Neuronal stem cell (in vitro differentiated cells): ENCODE measurements around the gene REC8.
A peak's percentile ranks its signal among the peaks of the same experiment; 100 is the strongest.

Experiments used
- DNase-seq: peaks from one replicate; pipeline ENCODE4 v3.0.0-alpha.2; 2013; ENCODE audit warnings: low spot score
- H2AFZ ChIP-seq: one replicate; pipeline ENCODE4 v1.6.1; 2013; ENCODE audit warnings: mild to moderate bottlenecking, low read length, inconsistent platforms
- H2AK5ac ChIP-seq: 2 replicates; pipeline ENCODE4 v1.6.1; 2013; ENCODE audit warnings: low read depth, mild to moderate bottlenecking, inconsistent platforms, low read length, moderate library complexity, mixed read lengths
- H2BK120ac ChIP-seq: 2 replicates; pipeline ENCODE4 v1.6.1; 2013; ENCODE audit warnings: low read depth, mild to moderate bottlenecking, inconsistent platforms, low read length, moderate library complexity, mixed read lengths
- H2BK12ac ChIP-seq: one replicate; pipeline ENCODE4 v1.6.1; 2013; ENCODE audit warnings: low read length, inconsistent platforms
- H2BK15ac ChIP-seq: 2 replicates; pipeline ENCODE4 v1.6.1; 2013; ENCODE audit warnings: mild to moderate bottlenecking, low read length, inconsistent platforms, mixed read lengths
- H2BK5ac ChIP-seq: one replicate; pipeline ENCODE4 v1.6.1; 2013; ENCODE audit warnings: inconsistent platforms, mild to moderate bottlenecking, low read length, moderate library complexity
- H3K14ac ChIP-seq: one replicate; pipeline ENCODE4 v1.6.1; 2013; ENCODE audit warnings: low read length, inconsistent platforms
- H3K18ac ChIP-seq: 2 replicates; pipeline ENCODE4 v1.6.1; 2013; ENCODE audit warnings: low read length, inconsistent platforms
- H3K23ac ChIP-seq: 2 replicates; pipeline ENCODE4 v1.6.1; 2013; ENCODE audit warnings: low read depth, mild to moderate bottlenecking, mixed read lengths, low read length, inconsistent platforms; ENCODE audit not compliant: poor library complexity
- H3K27ac ChIP-seq: replicated peaks from 3 replicates; pipeline ENCODE4 v1.5.1; 2013; ENCODE audit warnings: low read length, inconsistent platforms
- H3K27me3 ChIP-seq, 3 experiments: 2 replicates each; pipeline ENCODE4 v1.6.1; 2013; ENCODE audit warnings: low read length in 3 of 3, mild to moderate bottlenecking in 2 of 3, inconsistent platforms in 1 of 3, low read depth in 1 of 3, mixed read lengths in 1 of 3, moderate library complexity in 1 of 3; ENCODE audit not compliant: control insufficient read depth in 3 of 3, insufficient read depth in 3 of 3
- H3K36me3 ChIP-seq, 2 donors: replicated peaks in 1 of 2; 2 replicates each; pipeline ENCODE4 v1.6.1; 2013; ENCODE audit warnings: low read length in 2 of 2; ENCODE audit not compliant: control insufficient read depth in 2 of 2, insufficient read depth in 2 of 2
- H3K4ac ChIP-seq: 2 replicates; pipeline ENCODE4 v1.6.1; 2013; ENCODE audit warnings: inconsistent platforms, mild to moderate bottlenecking, low read length, moderate library complexity
- H3K4me1 ChIP-seq, 2 donors: 1 replicate in 1 of 2; 2 replicates in 1 of 2; pipeline ENCODE4 v1.6.1; 2013; ENCODE audit warnings: low read length in 2 of 2, low read depth in 1 of 2; ENCODE audit not compliant: control insufficient read depth in 2 of 2, insufficient read depth in 1 of 2
- H3K4me2 ChIP-seq: one replicate; pipeline ENCODE4 v1.6.1; 2013; ENCODE audit warnings: mild to moderate bottlenecking, low read length, inconsistent platforms; ENCODE audit not compliant: insufficient read depth, poor library complexity, severe bottlenecking
- H3K4me3 ChIP-seq, 2 donors: 2 replicates each; pipeline ENCODE4 v1.5.1; 2013; ENCODE audit warnings: low read length in 2 of 2, mild to moderate bottlenecking in 2 of 2, inconsistent platforms in 1 of 2, moderate library complexity in 1 of 2
- H3K79me1 ChIP-seq: one replicate; pipeline ENCODE4 v1.6.1; 2013; ENCODE audit warnings: low read depth, mild to moderate bottlenecking, inconsistent platforms, low read length, moderate library complexity
- H3K9ac ChIP-seq: one replicate; pipeline ENCODE4 v1.6.1; 2013; ENCODE audit warnings: mild to moderate bottlenecking, low read depth, low read length, inconsistent platforms; ENCODE audit not compliant: poor library complexity
- H3K9me3 ChIP-seq, 2 donors: replicated peaks in 1 of 2; 2 replicates each; pipeline versions ENCODE3 to v1.6.1; 2013; ENCODE audit warnings: low read length in 2 of 2, mild to moderate bottlenecking in 2 of 2, inconsistent platforms in 1 of 2, low read depth in 1 of 2, mixed read lengths in 1 of 2, moderate library complexity in 1 of 2; ENCODE audit not compliant: control insufficient read depth in 2 of 2, insufficient read depth in 1 of 2
- H4K8ac ChIP-seq: one replicate; pipeline ENCODE4 v1.6.1; 2013; ENCODE audit warnings: low read depth, mild to moderate bottlenecking, inconsistent platforms, low read length, moderate library complexity
- H4K91ac ChIP-seq: one replicate; pipeline ENCODE4 v1.6.1; 2013; ENCODE audit warnings: low read length, low read depth, mild to moderate bottlenecking, inconsistent platforms; ENCODE audit not compliant: poor library complexity
- WGBS, 2 donors: extraction: QIAGEN DNeasy Blood & Tissue Kit; methylation state at CpG; one replicate each; pipeline ENCODE4 v1.1.7; 2013; ENCODE audit warnings: missing lambda C conversion rate in 2 of 2, mixed read lengths in 1 of 2; ENCODE audit not compliant: insufficient read length in 2 of 2, insufficient replicate concordance in 1 of 2; ENCODE audit errors: extremely low coverage in 2 of 2; 5-methylcytosine and 5-hydroxymethylcytosine counted together

REC8 gene

GRCh38 chr14:24185741-24186140 is 13.9 kb downstream of the REC8 start:
- Histone ChIP-seq H2BK120ac (no peak overlapping the region), H2AFZ (no peak overlapping the region), H3K4me3 (peak overlapping the region in 1 of 2 donors; percentile 24), H2BK12ac (no peak overlapping the region), H3K9me3 (no peaks in the 10 kb centered on the region), H3K4ac (no peak overlapping the region), H3K9ac (no peak overlapping the region), H3K4me2 (no peak overlapping the region), H2BK15ac (no peak overlapping the region), H3K27me3 (no peaks in the 10 kb centered on the region), H3K79me1 (peaks cover 7% of the 10 kb centered on the region), H3K14ac (no peak overlapping the region), H3K27ac (no peak overlapping the region), H2AK5ac (no peak overlapping the region), H4K8ac (no peak overlapping the region), H4K91ac (no peak overlapping the region), H3K4me1 (peaks cover 4 to 7% of the 10 kb centered on the region in 2 donors), H3K18ac (no peak overlapping the region), H3K36me3 (peaks cover 58 to 80% of the 10 kb centered on the region in 2 donors), H3K23ac (peak overlapping the region; percentile 44), H2BK5ac (no peak overlapping the region)
- WGBS, 2 donors = no CpG with 5 or more reads among the region's 11 CpGs
- DNase-seq = no peak

GRCh38 chr14:24186831-24187538 is 15.1 kb downstream of the REC8 start:
- no peaks in the 10 kb centered on the region for H3K9me3 ChIP-seq
- no peak overlapping the region for H2BK15ac ChIP-seq
- peaks cover 51 to 77% of the 10 kb centered on the region in 2 donors for H3K36me3 ChIP-seq
- no peak overlapping the region for H3K23ac ChIP-seq
- H2BK120ac ChIP-seq = no peak overlapping the region
- no peak overlapping the region for H3K18ac ChIP-seq
- no peak overlapping the region for H2AFZ ChIP-seq
- no peak overlapping the region for H2BK12ac ChIP-seq
- H4K91ac ChIP-seq = no peak overlapping the region
- no peaks in the 10 kb centered on the region for H3K27me3 ChIP-seq
- H3K4me2 ChIP-seq = no peak overlapping the region
- no peak overlapping the region for H3K9ac ChIP-seq
- WGBS, 2 donors = no CpG with 5 or more reads among the region's 10 CpGs
- H4K8ac ChIP-seq = no peak overlapping the region
- H3K79me1 ChIP-seq = peaks cover 7% of the 10 kb centered on the region
- H3K14ac ChIP-seq = no peak overlapping the region
- H2BK5ac ChIP-seq = no peak overlapping the region
- H3K4ac ChIP-seq = no peak overlapping the region
- no peak overlapping the region for H3K27ac ChIP-seq
- DNase-seq = no peak
- H3K4me3 ChIP-seq = peak overlapping the region in 1 of 2 donors; percentile 79
- H3K4me1 ChIP-seq = peaks cover 4 to 7% of the 10 kb centered on the region in 2 donors
- no peak overlapping the region for H2AK5ac ChIP-seq

DNA sequence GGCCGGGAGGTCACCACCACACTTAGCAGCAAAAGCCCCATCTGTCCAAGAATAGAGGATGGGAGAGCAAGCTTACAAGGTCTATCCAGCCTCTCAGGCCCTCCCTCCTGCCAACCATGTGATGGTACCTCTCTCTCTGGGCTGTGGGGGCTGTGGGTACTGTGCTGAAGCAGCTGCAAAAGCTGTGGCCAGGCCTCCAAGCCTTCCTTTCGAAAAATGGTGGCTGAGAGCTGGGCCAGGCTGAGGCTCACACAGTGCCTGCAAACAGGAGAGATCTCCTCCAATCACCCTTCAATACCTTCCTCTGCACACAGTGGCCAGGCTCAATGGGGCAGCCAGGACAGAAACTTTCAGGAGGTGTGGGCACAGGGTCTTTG is 15.6 kb downstream of the REC8 start:
- no peak overlapping the region for H3K18ac ChIP-seq
- no peak overlapping the region for H2BK12ac ChIP-seq
- peaks cover 7% of the 10 kb centered on the region for H3K79me1 ChIP-seq
- peaks cover 4 to 7% of the 10 kb centered on the region in 2 donors for H3K4me1 ChIP-seq
- H3K9me3 ChIP-seq = no peaks in the 10 kb centered on the region
- no peak overlapping the region for H2BK5ac ChIP-seq
- no peak overlapping the region for H2BK120ac ChIP-seq
- H4K91ac ChIP-seq = no peak overlapping the region
- H2AK5ac ChIP-seq = no peak overlapping the region
- H3K14ac ChIP-seq = no peak overlapping the region
- WGBS, 2 donors = no CpG with 5 or more reads among the region's 2 CpGs
- H3K4ac ChIP-seq = no peak overlapping the region
- DNase-seq = no peak
- peak overlapping the region; percentile 92 for H3K4me2 ChIP-seq
- no peak overlapping the region for H3K23ac ChIP-seq
- no peak overlapping the region for H2BK15ac ChIP-seq
- H3K27ac ChIP-seq = no peak overlapping the region
- peaks cover 51 to 77% of the 10 kb centered on the region in 2 donors for H3K36me3 ChIP-seq
- no peak overlapping the region for H2AFZ ChIP-seq
- H4K8ac ChIP-seq = no peak overlapping the region
- no peaks in the 10 kb centered on the region for H3K27me3 ChIP-seq
- H3K4me3 ChIP-seq = peak overlapping the region; percentile 33 to 79
- H3K9ac ChIP-seq = no peak overlapping the region

DNA sequence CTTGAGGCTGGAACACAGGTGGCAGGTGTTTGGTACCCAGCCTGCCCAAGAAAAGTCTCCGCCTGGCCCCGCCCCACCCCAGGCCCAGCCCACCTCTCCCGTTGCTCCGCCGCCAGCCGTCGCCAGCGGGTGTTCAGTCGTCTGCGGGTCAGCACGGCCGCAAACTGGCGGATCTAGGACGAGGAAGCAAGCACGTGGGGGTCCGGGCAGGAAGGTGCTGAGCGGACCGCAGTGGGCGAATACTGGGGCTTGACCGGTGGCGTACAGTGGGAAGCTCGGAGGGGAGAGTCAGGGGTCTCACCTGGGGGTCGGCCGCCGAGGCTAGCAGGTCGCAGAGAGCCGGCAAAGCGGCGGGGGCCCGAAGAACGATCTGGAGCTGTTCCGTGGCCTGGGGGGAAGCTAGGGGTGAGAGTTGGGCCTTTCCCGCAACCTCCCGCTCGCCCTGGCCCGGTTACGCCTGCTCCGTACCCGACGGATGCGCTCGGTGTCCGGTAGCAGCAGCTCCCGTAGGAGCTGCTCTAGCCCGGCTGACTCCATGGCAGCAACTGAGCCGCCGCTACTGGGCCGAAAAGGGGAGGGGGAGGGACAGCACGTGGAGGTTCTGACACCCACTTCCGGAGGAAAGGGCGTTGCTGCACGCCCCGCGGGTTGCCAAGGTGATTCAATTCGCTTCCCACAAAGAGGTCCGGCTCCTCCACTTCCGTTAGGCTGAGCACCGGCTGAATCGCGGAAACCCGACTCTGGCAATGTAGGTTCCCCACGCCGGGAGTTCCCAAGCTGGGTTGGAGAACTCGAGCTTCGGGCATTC is 16.6 kb downstream of the REC8 start, which contains the start of gene IPO4:
IPO4 (minus strand) TSS at position 566 of the 808 bp plus-strand sequence; CDS start at position 537, 29 bp downstream.
- peak within 1 kb of the TSS; percentile 26 for H2BK5ac ChIP-seq
- no peaks in the 10 kb centered on the region for H3K9me3 ChIP-seq
- H3K79me1 ChIP-seq = peaks cover 9% of the 10 kb centered on the region
- peak within 1 kb of the TSS; percentile 86 for H2AFZ ChIP-seq
- no peak within 1 kb of the TSS for H2BK15ac ChIP-seq
- H3K23ac ChIP-seq = peak within 1 kb of the TSS; percentile 70
- no peak within 1 kb of the TSS for H3K4ac ChIP-seq
- H3K27ac ChIP-seq = peak within 1 kb of the TSS; percentile 50
- peaks cover 49 to 74% of the 10 kb centered on the region in 2 donors for H3K36me3 ChIP-seq
- WGBS, 2 donors = no CpG with 5 or more reads among the region's 65 CpGs
- H2AK5ac ChIP-seq = peak within 1 kb of the TSS; percentile 38
- H2BK120ac ChIP-seq = no peak within 1 kb of the TSS
- peaks cover 4 to 7% of the 10 kb centered on the region in 2 donors for H3K4me1 ChIP-seq
- H2BK12ac ChIP-seq = no peak within 1 kb of the TSS
- peak; percentile 93 for DNase-seq
- H3K9ac ChIP-seq = peak within 1 kb of the TSS; percentile 90
- H3K14ac ChIP-seq = no peak within 1 kb of the TSS
- H3K18ac ChIP-seq = peak within 1 kb of the TSS; percentile 88
- H4K8ac ChIP-seq = no peak within 1 kb of the TSS
- no peak within 1 kb of the TSS for H4K91ac ChIP-seq
- peak within 1 kb of the TSS; percentile 79 to 94 for H3K4me3 ChIP-seq
- no peaks in the 10 kb centered on the region for H3K27me3 ChIP-seq
- H3K4me2 ChIP-seq = peak within 1 kb of the TSS; percentile 92
